IMR-90 (cell line): ENCODE measurements around the gene STT3A. TPM values are rescaled to one million over a fixed set of nuclear protein-coding genes. Genes with fewer than 3 reads are reported as not detected.

Experiments
- ATAC-seq: fragments of 200-7000 bp; cut with Tn5 transposase; 2 replicates; pipeline ENCODE4 v1.9.1; 2020; ENCODE audit warnings: low read depth, mild to moderate bottlenecking, moderate library complexity
- BruUV-seq: library from RNA; stranded (reverse); fragments of 400-500 nt; replicated peaks from 2 replicates; lab custom pipeline; 2021; lab: Mats Ljungman, UMichigan
- CTCF ChIA-PET: fragments of 300-600 bp; formaldehyde crosslinking; extraction: SDS; loops from one replicate; lab custom pipeline; 2021; ENCODE audit warnings: antibody characterized with exemption; lab: Yijun Ruan, JAX
- POLR2A ChIA-PET: fragments of 300-600 bp; sonication (Branson Sonifier 250); formaldehyde crosslinking; loops from one replicate; lab custom pipeline; 2022; ENCODE audit warnings: antibody characterized with exemption; ENCODE audit not compliant: unreplicated experiment; lab: Charles Lee
- DNase-seq: peaks from one replicate; pipeline ENCODE4 v3.0.0; 2013
- H2AFZ ChIP-seq: replicated peaks from 2 replicates; pipeline ENCODE3; 2013; ENCODE audit warnings: low read length, mild to moderate bottlenecking; ENCODE audit not compliant: poor library complexity
- H2AK5ac ChIP-seq: 2 replicates; pipeline ENCODE4 v1.6.1; 2013; ENCODE audit warnings: low read depth, low read length, inconsistent platforms
- H2AK9ac ChIP-seq: replicated peaks from 2 replicates; pipeline ENCODE3; 2013; ENCODE audit warnings: mild to moderate bottlenecking, low read depth, low read length, moderate library complexity; ENCODE audit not compliant: poor library complexity
- H2BK120ac ChIP-seq: 2 replicates; pipeline ENCODE4 v1.6.1; 2013; ENCODE audit warnings: low read depth, low read length, inconsistent platforms
- H2BK15ac ChIP-seq: 3 replicates; pipeline ENCODE4 v1.6.1; 2013; ENCODE audit warnings: low read depth, low read length, inconsistent platforms
- H2BK20ac ChIP-seq: 2 replicates; pipeline ENCODE4 v1.6.1; 2013; ENCODE audit warnings: low read depth, mild to moderate bottlenecking, inconsistent platforms, low read length, moderate library complexity
- H2BK5ac ChIP-seq: 2 replicates; pipeline ENCODE4 v1.6.1; 2013; ENCODE audit warnings: mild to moderate bottlenecking, low read depth, low read length, inconsistent platforms; ENCODE audit not compliant: poor library complexity, severe bottlenecking
- H3K14ac ChIP-seq: replicated peaks from 2 replicates; pipeline ENCODE4 v1.6.1; 2013; ENCODE audit warnings: low read depth, low read length, inconsistent platforms
- H3K18ac ChIP-seq: 2 replicates; pipeline ENCODE4 v1.6.1; 2013; ENCODE audit warnings: low read depth, low read length, control low read depth
- H3K23ac ChIP-seq: 2 replicates; pipeline ENCODE4 v1.6.1; 2013; ENCODE audit warnings: low read depth, low read length, inconsistent platforms
- H3K27ac ChIP-seq: 2 replicates; pipeline ENCODE4 v1.5.1; 2013; ENCODE audit warnings: mild to moderate bottlenecking, control low read depth, low read length; ENCODE audit not compliant: insufficient read depth
- H3K27me3 ChIP-seq: 2 replicates; pipeline ENCODE4 v1.6.1; 2013; ENCODE audit warnings: low read length; ENCODE audit not compliant: control insufficient read depth, insufficient read depth
- H3K36me3 ChIP-seq: 2 replicates; pipeline ENCODE4 v1.6.1; 2013; ENCODE audit warnings: low read length, mixed read lengths; ENCODE audit not compliant: control insufficient read depth, insufficient read depth
- H3K4ac ChIP-seq: 2 replicates; pipeline ENCODE4 v1.6.1; 2013; ENCODE audit warnings: low read depth, low read length, inconsistent platforms
- H3K4me1 ChIP-seq: 2 replicates; pipeline ENCODE4 v1.6.1; 2013; ENCODE audit warnings: low read length, mixed read lengths; ENCODE audit not compliant: control insufficient read depth, insufficient read depth
- H3K4me2 ChIP-seq: 2 replicates; pipeline ENCODE4 v1.6.1; 2013; ENCODE audit warnings: low read depth, mild to moderate bottlenecking, control low read depth, low read length, moderate library complexity
- H3K4me3 ChIP-seq: 2 replicates; pipeline ENCODE4 v1.5.1; 2013; ENCODE audit warnings: low read depth, mild to moderate bottlenecking, control low read depth, low read length, moderate library complexity; ENCODE audit not compliant: insufficient read depth
- H3K56ac ChIP-seq: 2 replicates; pipeline ENCODE4 v1.6.1; 2013; ENCODE audit warnings: low read length, inconsistent platforms; ENCODE audit not compliant: insufficient read depth; ENCODE audit errors: extremely low read depth
- H3K79me1 ChIP-seq, 2 experiments: 2 replicates each; pipeline ENCODE4 v1.6.1; 2013; ENCODE audit warnings: low read length in 2 of 2, inconsistent platforms in 1 of 2, low read depth in 1 of 2
- H3K9ac ChIP-seq: 2 replicates; pipeline ENCODE4 v1.6.1; 2013; ENCODE audit warnings: low read depth, low read length, control low read depth
- H3K9me1 ChIP-seq: 2 replicates; pipeline ENCODE4 v1.6.1; 2013; ENCODE audit warnings: low read length, inconsistent platforms; ENCODE audit not compliant: insufficient read depth
- H3K9me3 ChIP-seq: 2 replicates; pipeline ENCODE4 v1.6.1; 2013; ENCODE audit warnings: low read length; ENCODE audit not compliant: control insufficient read depth, insufficient read depth
- H4K20me1 ChIP-seq: 2 replicates; pipeline ENCODE4 v1.6.1; 2013; ENCODE audit warnings: low read length, inconsistent platforms; ENCODE audit not compliant: insufficient read depth
- H4K5ac ChIP-seq: 2 replicates; pipeline ENCODE4 v1.6.1; 2013; ENCODE audit warnings: mild to moderate bottlenecking, low read depth, low read length, control low read depth
- H4K8ac ChIP-seq, 2 experiments: 2 replicates each; pipeline ENCODE4 v1.6.1; 2013; ENCODE audit warnings: low read depth in 2 of 2, low read length in 2 of 2, control low read depth in 1 of 2, inconsistent platforms in 1 of 2
- H4K91ac ChIP-seq: 2 replicates; pipeline ENCODE4 v1.6.1; 2013; ENCODE audit warnings: low read depth, low read length, inconsistent platforms; ENCODE audit not compliant: insufficient read depth
- MAFK ChIP-seq: IDR thresholded peaks from 2 replicates; pipeline ENCODE4 v1.6.1; 2012; ENCODE audit warnings: low read depth, low read length, improper control_type of control experiment
- RCOR1 ChIP-seq: IDR thresholded peaks from 2 replicates; pipeline ENCODE4 v1.6.1; 2012; ENCODE audit warnings: mild to moderate bottlenecking, low read length, improper control_type of control experiment; ENCODE audit not compliant: insufficient replicate concordance
- WGBS, 2 experiments: methylation state at CpG; one replicate each; pipeline versions ENCODE4 v1.1.5 to v1.1.7; 2013; ENCODE audit warnings: missing lambda C conversion rate in 2 of 2; ENCODE audit not compliant: insufficient read length in 1 of 2; ENCODE audit errors: extremely low coverage in 2 of 2; 5-methylcytosine and 5-hydroxymethylcytosine counted together
- dilution Hi-C: fragments of 300-500 bp; cut with HindIII; formaldehyde crosslinking; loops from one replicate; pipeline ENCODE4 v1.14.3; 2018; ENCODE audit warnings: low sequenced_read_pairs; ENCODE audit not compliant: unreplicated experiment
- in situ Hi-C: fragments of 300-500 bp; cut with MboI; formaldehyde crosslinking; loops from 3 replicates; pipeline ENCODE4 v1.14.3; 2019; ENCODE audit warnings: low sequenced_read_pairs, inconsistent platforms, mixed read lengths
- intact Hi-C: fragments of 100-400 bp; cut with micrococcal nuclease; formaldehyde crosslinking; loops from 2 replicates; pipeline ENCODE4 v1.10.0; 2022
- polyA plus RNA-seq, 3 experiments: library from polyadenylated mRNA; depleted of rRNA; stranded (reverse); fragments of >200 nt; gene quantifications; 2 replicates each; pipeline ENCODE4 v1.2.3, GENCODE V29; 2012; ENCODE audit warnings: low replicate concordance in 1 of 3
- total RNA-seq: library from RNA; depleted of rRNA; stranded (reverse); fragments of >200 nt; gene quantifications from 2 replicates; pipeline ENCODE4 v1.2.3, GENCODE V29; 2012

The STT3A gene
- total and polyA plus RNA-seq, 2 of the 4 experiments (the other 2 are of a cell fraction) = 180 to 387 TPM

DNA sequence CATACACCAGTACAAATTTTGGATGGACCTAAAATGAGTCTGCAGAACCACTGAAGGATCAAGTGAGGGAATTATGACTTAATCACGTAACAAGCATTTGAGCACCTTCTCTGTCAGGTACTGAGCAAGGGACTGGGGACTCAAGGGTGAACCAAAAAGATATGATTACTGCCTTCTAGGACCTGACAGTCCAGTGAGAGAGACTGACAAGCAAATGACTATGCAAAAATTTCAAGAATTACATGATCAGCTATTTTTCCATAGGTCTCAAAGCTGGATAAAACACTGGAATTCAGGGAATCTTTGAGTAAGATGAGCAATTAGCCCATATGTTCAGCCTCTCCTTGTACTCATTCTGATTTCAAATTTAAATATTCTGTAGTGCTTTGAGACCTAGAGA is 5.2 kb upstream of the STT3A start:
- WGBS, 2 experiments = no CpG with 5 or more reads among the region's 1 CpG
- no peak overlapping the region for H4K5ac ChIP-seq
- H3K9me3 ChIP-seq = no peaks in the 10 kb centered on the region
- no TSS peak for BruUV-seq
- no peak overlapping the region for H2AK5ac ChIP-seq
- ATAC-seq (no peak), DNase-seq (no peak)
- no peak overlapping the region for H3K4me3 ChIP-seq
- H4K8ac ChIP-seq = no peak overlapping the region
- H3K18ac ChIP-seq = no peak overlapping the region
- H3K9me1 ChIP-seq = peaks cover 3% of the 10 kb centered on the region; the same call in 1 of the 2 replicates
- peak; percentile 56 for TF ChIP-seq MAFK
- no peak for TF ChIP-seq RCOR1
- no peaks in the 10 kb centered on the region for H4K20me1 ChIP-seq
- in situ Hi-C loops (loop anchor here (25.0 kb wide), 1 partner anchor 950 kb away; no protein-coding TSS in a partner anchor), dilution Hi-C loops (no loop called here), intact Hi-C loops (no loop called here)
- H2AK9ac ChIP-seq = no peak overlapping the region
- no peak overlapping the region for H3K14ac ChIP-seq
- no peak overlapping the region for H2AFZ ChIP-seq
- 0 out of 2 replicates have a peak, but pooled peaks cover 2% of the 10 kb centered on the region for H3K4me1 ChIP-seq
- no peaks in the 10 kb centered on the region for H3K27me3 ChIP-seq
- no peak overlapping the region for H3K27ac ChIP-seq
- H2BK120ac ChIP-seq = no peak overlapping the region
- peak overlapping the region; percentile 28; the same call in 1 of the 2 replicates for H3K23ac ChIP-seq
- H2BK5ac ChIP-seq = no peak overlapping the region
- H3K79me1 ChIP-seq = peaks cover 0 to 6% of the 10 kb centered on the region in 2 experiments; a peak in 2 of 4 replicates
- no peak overlapping the region for H3K4ac ChIP-seq
- peaks cover 10% of the 10 kb centered on the region for H3K36me3 ChIP-seq
- no peak overlapping the region for H4K91ac ChIP-seq
- no peak overlapping the region; the same call in 2 of the 3 replicates for H2BK15ac ChIP-seq
- CTCF ChIA-PET = no interaction called here
- no peak overlapping the region for H2BK20ac ChIP-seq
- H3K9ac ChIP-seq = no peak overlapping the region
- no peak overlapping the region for H3K4me2 ChIP-seq
- H3K56ac ChIP-seq = no peak overlapping the region
- POLR2A ChIA-PET = no interaction called here
